ENCODE data around the gene HOXA13. TPM values are rescaled to one million over a fixed set of nuclear protein-coding genes. Genes with fewer than 3 reads are reported as not detected.

The HOXA13 gene
- total RNA-seq: 1.4 TPM

GRCh38 chr7:27199849-27200760, at the start of gene HOXA13:
Gene HOXA13, minus strand, starts transcription at chr7:27200091. Its CDS starts 14 bp downstream, at chr7:27200077.
- no peak for DNase-seq

DNA sequence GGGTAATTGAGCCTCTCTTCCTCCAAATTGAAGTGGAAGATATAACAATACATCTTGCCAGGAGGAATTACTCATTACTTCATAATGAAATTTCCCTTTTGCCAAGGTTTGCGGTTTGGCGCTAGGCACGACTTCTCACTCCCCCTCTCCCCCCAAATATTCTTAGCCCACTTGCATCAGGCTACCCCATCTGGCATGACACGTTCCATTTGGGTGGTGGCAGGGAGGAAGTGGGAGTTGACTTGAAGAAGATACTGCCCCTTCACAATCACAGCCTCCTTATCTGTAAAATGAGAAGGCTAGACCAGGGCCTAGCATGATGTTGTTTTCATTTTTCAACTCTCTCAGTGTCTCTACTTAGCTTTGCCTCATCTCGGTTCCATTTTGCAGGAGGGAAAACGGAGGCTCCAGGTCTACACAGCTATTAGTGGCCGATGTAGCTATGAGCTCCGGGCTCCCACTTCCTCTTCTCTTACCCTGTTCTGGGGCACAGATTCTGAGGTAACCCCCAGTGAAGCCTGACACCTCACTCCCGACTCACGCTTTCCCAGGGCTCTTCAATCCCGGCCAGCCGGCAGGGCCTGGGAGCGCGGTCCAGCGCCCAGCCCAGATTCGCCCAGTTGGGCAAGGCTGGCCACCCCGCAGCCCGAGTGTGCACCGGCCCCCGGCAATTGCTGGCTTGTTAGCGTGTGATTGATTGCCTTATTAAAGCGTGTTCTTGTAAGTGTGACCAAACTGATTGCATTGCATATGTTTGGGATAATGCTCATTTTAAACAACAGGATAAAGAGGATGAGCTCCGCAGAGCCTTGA, 49.2 kb upstream of the HOXA13 start:
- no peak for DNase-seq

- no peak for DNase-seq
Observed at GRCh38 chr7:27248427-27248806, 48.5 kb upstream of the HOXA13 start.

GRCh38 chr7:27247452-27248426, 47.8 kb upstream of the HOXA13 start:
- no peak for DNase-seq

GRCh38 chr7:27247000-27247399, 47.1 kb upstream of the HOXA13 start:
- no peak for DNase-seq

GRCh38 chr7:27245798-27246691, 46.2 kb upstream of the HOXA13 start:
- no peak for DNase-seq

GRCh38 chr7:27245124-27245797, 45.4 kb upstream of the HOXA13 start:
- no peak for DNase-seq

- DNase-seq: no peak
Observed at GRCh38 chr7:27244488-27245123, 44.7 kb upstream of the HOXA13 start.

DNA sequence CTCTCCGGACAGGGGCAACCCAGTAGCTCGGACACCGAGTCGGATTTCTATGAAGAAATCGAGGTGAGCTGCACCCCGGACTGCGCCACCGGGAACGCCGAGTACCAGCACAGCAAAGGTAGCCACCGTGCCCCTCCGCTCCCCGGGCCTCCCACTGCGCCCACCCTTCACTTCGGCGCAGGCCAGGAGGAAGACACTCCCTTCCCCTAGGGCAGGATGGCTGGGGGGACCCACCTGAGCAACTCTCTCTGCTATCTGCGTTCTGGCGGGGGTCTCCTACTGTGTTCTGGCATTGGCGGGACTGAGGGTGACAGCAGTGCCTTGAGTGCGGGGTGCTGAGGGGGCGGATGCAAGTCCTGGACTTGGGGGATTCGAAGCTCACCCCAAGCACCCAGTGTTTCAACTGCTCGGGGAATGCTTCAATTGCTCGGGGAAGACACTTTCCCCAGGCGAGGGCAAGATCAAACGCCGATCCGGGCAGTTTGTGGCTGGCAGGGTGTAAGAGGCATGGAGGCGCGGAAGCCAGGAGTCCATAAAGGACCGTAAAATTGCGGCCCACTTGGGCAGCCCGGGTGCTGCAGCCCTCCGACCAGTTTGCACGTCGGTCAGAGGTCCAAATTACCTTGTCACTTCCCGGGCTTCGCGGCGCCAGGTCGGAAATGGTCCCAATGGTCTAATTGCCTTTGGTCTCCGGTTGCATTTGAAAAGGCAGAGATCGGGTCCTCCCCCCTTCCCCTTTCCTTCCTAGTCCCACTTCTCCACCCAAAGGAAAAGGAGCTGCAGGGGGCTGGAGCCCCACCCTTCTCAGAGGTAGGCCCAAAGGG, 43.7 kb upstream of the HOXA13 start:
- no peak for DNase-seq

- no peak for DNase-seq
Observed at GRCh38 chr7:27242555-27243339, 42.9 kb upstream of the HOXA13 start, which contains the start of gene EVX1. Gene EVX1, plus strand, starts transcription at chr7:27242802. Its CDS starts 229 bp downstream, at chr7:27243031.

GRCh38 chr7:27242154-27242553, 42.3 kb upstream of the HOXA13 start:
- no peak for DNase-seq

DNA sequence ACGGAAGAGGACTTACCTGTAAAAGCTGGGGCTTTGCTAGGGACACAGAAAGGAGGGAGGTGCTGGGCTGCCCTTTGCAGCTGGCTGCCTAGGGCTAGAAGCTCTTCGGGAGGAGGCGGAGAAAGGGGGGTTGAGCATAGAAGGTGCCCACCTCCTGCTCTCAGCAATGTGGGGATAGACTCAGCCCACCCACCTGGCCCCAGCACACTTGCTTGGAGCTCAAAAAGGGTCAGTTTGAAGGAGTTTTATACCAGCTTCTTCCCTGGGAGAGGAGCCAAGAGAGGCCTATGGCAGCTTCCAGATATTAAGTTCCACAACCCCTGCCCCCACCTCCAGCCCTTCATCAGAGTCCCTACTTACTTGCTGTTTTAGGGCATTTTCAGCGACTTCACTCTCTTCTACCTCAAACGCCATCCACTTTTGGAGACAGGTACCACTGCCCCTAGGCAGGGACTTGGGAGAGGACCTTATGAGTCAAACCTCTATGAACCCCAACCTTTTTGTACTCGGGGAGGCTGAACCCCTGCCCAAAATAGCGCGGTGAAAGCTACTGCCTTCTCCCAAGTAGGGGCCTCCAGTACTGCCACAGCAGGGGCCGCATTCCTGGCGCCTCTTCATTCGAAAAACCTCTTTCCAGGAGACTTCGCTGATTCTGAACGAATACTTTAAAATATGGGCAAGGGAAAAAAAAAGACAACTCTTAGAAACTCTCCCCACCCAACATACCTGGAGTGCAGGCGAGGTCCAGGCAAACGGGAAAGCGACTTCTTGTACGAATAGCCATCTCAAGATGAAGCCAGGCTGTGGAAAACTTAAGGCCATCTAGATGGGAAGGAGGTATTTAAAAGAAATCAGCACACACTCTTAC, 41.5 kb upstream of the HOXA13 start:
- DNase-seq: no peak

DNA sequence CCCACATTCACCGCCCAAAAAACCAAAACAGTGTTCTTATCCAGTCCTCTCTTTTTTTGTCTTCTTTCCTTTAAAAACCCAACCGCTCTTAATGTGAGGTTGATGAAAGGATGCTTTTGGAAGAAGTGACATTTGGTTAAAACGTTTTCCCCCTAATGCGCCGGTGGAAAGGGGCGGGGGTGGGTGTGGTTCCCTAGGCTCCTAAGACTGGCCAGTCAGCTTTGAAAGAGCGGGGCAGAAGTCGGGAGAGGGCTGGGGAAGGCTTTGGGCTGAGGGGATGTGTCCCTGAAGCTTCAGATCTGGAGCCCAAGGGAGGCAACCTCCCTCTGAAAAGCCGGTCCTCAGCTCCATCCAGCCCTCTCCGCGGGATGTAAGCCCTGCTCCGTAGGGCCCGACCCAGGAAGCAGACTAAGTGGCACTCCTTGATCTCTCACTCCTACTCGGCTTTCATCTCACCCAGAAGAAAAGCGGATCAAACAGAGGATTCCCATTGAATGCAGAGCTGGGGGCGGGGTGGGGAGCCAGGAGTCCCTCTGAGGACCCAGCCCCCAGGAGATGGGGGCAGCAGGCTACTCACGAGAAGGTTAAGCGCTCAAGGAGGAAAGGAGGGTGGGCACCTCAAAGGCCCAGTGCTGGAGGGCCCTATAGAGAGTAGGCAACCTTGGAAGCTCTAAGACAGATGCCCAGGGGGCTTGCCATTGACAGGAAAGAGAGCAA, 40.3 kb upstream of the HOXA13 start:
- DNase-seq: no peak

GRCh38 chr7:27239387-27240014, 39.6 kb upstream of the HOXA13 start:
- DNase-seq: no peak

DNA sequence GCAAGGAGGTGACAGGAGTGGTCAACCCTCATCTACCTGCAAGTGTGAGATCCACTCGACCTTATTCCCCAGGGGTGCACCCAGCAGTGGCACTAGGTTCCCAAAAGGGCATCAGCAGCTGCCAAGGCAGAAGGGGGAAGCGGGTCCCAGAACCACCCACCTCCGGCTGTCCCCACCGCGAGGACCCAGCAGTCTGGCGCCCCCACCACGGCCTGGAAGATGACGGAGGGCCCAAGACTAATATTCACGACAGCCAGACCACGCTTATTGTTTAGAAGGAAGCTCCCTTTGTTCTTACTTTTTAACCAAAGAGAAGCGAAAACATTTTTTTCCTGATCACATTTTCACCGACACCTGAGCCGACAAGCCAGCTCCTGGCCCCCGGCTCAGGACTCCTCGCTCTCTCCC, 39.1 kb upstream of the HOXA13 start:
- no peak for DNase-seq

Data from skin of body (tissue), 2 donors.